Suprapubic skin (tissue), 3 donors: ENCODE measurements around the gene SH3GL2.

ENCODE experiments used
- POLR2A ChIP-seq, 2 donors: fragments of 450-650 bp; IDR thresholded peaks; one replicate each; pipeline ENCODE4 v1.6.1; 2017; ENCODE audit warnings: antibody characterized with exemption in 2 of 2, mild to moderate bottlenecking in 2 of 2, moderate library complexity in 2 of 2
- TF ChIP-seq, protein P1 (sequence below), 2 donors: fragments of 200-600 bp in 1 of 2; fragments of 450-650 bp in 1 of 2; sonication (generic) in 1 of 2; IDR thresholded peaks; one replicate each; pipeline ENCODE4 v1.5.1; 2016 to 2019; ENCODE audit warnings: antibody characterized with exemption in 2 of 2, mild to moderate bottlenecking in 1 of 2, moderate library complexity in 1 of 2

DNA sequence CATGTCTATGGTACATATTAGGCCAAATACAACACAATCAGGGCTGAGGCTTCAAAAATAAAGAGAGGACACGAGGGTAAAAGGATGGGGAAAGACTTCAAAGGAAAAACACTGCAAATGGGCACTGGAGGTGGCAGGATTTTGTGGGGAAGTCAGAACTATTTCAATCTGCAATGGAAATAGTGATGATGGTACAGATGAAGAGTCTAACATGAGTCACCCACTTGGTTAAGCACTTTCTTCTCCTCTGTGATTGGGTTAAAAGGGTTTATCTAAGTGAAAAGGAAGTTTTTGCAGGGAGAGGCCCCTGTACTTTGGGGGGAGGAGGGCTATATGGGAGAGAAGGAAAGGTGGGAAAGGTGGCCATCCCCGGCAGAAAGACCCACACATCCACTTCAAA, 4.5 kb upstream of the SH3GL2 start:
- TF ChIP-seq, protein P1, sequence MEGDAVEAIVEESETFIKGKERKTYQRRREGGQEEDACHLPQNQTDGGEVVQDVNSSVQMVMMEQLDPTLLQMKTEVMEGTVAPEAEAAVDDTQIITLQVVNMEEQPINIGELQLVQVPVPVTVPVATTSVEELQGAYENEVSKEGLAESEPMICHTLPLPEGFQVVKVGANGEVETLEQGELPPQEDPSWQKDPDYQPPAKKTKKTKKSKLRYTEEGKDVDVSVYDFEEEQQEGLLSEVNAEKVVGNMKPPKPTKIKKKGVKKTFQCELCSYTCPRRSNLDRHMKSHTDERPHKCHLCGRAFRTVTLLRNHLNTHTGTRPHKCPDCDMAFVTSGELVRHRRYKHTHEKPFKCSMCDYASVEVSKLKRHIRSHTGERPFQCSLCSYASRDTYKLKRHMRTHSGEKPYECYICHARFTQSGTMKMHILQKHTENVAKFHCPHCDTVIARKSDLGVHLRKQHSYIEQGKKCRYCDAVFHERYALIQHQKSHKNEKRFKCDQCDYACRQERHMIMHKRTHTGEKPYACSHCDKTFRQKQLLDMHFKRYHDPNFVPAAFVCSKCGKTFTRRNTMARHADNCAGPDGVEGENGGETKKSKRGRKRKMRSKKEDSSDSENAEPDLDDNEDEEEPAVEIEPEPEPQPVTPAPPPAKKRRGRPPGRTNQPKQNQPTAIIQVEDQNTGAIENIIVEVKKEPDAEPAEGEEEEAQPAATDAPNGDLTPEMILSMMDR (IDR thresholded peaks at IDR 0.05): no peak
- TF ChIP-seq POLR2A (IDR thresholded peaks at IDR 0.05): no peak
